Vagina (tissue), 2 donors: ENCODE data around the gene ZNF599. TPM values are rescaled to one million over a fixed set of nuclear protein-coding genes. Genes with fewer than 3 reads are reported as not detected.
A peak's percentile ranks its signal among the peaks of the same experiment; 100 is the strongest.

Experiments
- DNase-seq, 2 donors: peaks; one replicate each; pipeline ENCODE4 v3.0.0-alpha.2; 2017; ENCODE audit errors: extremely low spot score in 2 of 2
- H3K27ac ChIP-seq: fragments of 200-600 bp; sonication (generic); one replicate; pipeline ENCODE4 v1.5.1; 2019
- H3K27me3 ChIP-seq: fragments of 200-600 bp; sonication (generic); one replicate; pipeline ENCODE4 v1.5.1; 2019
- H3K36me3 ChIP-seq, 2 donors: fragments of 200-600 bp; sonication (generic); one replicate each; pipeline ENCODE4 v1.5.1; 2017 to 2019
- H3K4me1 ChIP-seq: fragments of 200-600 bp; sonication (generic); one replicate; pipeline ENCODE4 v1.5.1; 2019
- H3K4me3 ChIP-seq, 2 donors: fragments of 200-600 bp; sonication (generic); 1 replicate in 1 of 2; 2 replicates in 1 of 2; pipeline ENCODE4 v1.5.1; 2016 to 2019
- H3K9me3 ChIP-seq: fragments of 200-600 bp; sonication (generic); one replicate; pipeline ENCODE4 v1.5.1; 2019
- POLR2A ChIP-seq, 2 donors: fragments of 450-650 bp; IDR thresholded peaks; one replicate each; pipeline ENCODE4 v1.6.1; 2017; ENCODE audit warnings: antibody characterized with exemption in 2 of 2, mild to moderate bottlenecking in 2 of 2, moderate library complexity in 2 of 2
- POLR2AphosphoS5 ChIP-seq, 2 donors: sonication (generic); formaldehyde crosslinking; IDR thresholded peaks; one replicate each; pipeline ENCODE4 v1.9.0; 2017; ENCODE audit warnings: antibody characterized with exemption in 2 of 2, mild to moderate bottlenecking in 2 of 2, low read depth in 1 of 2; ENCODE audit not compliant: insufficient read depth in 1 of 2
- intact Hi-C: fragments of 100-400 bp; cut with DNase I; formaldehyde crosslinking; loops from one replicate; pipeline ENCODE4 v1.15.1; 2023
- total RNA-seq: library from RNA; depleted of rRNA; stranded (reverse); fragments of >200 nt; gene quantifications from one replicate; pipeline ENCODE4 v1.2.3, GENCODE V29; 2016
- TF ChIP-seq, protein P1 (sequence below), 3 experiments: fragments of 450-650 bp in 2 of 3; fragments of 200-600 bp in 1 of 3; sonication (generic) in 1 of 3; IDR thresholded peaks; one replicate each; pipeline ENCODE4 v1.5.1; 2017 to 2019; ENCODE audit warnings: antibody characterized with exemption in 3 of 3, mild to moderate bottlenecking in 2 of 3, moderate library complexity in 2 of 3

Gene ZNF599
- total RNA-seq, 1 donor from 2014 or later: 5.9 TPM

GRCh38 chr19:34757441-34757840 is 15.6 kb downstream of the ZNF599 start:
- peaks cover 3 to 59% of the 10 kb centered on the region in 2 donors for H3K36me3 ChIP-seq
- TF ChIP-seq POLR2AphosphoS5 (IDR thresholded peaks at IDR 0.05; ENCODE audit: insufficient read depth in 1 of 2, low read depth in 1 of 2) (no peak), POLR2A (IDR thresholded peaks at IDR 0.05) (no peak)
- TF ChIP-seq, protein P1, sequence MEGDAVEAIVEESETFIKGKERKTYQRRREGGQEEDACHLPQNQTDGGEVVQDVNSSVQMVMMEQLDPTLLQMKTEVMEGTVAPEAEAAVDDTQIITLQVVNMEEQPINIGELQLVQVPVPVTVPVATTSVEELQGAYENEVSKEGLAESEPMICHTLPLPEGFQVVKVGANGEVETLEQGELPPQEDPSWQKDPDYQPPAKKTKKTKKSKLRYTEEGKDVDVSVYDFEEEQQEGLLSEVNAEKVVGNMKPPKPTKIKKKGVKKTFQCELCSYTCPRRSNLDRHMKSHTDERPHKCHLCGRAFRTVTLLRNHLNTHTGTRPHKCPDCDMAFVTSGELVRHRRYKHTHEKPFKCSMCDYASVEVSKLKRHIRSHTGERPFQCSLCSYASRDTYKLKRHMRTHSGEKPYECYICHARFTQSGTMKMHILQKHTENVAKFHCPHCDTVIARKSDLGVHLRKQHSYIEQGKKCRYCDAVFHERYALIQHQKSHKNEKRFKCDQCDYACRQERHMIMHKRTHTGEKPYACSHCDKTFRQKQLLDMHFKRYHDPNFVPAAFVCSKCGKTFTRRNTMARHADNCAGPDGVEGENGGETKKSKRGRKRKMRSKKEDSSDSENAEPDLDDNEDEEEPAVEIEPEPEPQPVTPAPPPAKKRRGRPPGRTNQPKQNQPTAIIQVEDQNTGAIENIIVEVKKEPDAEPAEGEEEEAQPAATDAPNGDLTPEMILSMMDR (IDR thresholded peaks at IDR 0.05): no peak
- H3K9me3 ChIP-seq: peaks cover 57% of the 10 kb centered on the region
- no peaks in the 10 kb centered on the region for H3K4me1 ChIP-seq
- DNase-seq: no peak
- H3K27ac ChIP-seq: no peak overlapping the region
- intact Hi-C loops: no loop called here
- H3K27me3 ChIP-seq: no peaks in the 10 kb centered on the region
- no peak overlapping the region for H3K4me3 ChIP-seq

- DNase-seq: no peak
- TF ChIP-seq POLR2A (IDR thresholded peaks at IDR 0.05) (no peak), POLR2AphosphoS5 (IDR thresholded peaks at IDR 0.05; ENCODE audit: insufficient read depth in 1 of 2, low read depth in 1 of 2) (no peak)
- TF ChIP-seq, protein P1 (IDR thresholded peaks at IDR 0.05): no peak
- Histone ChIP-seq H3K4me3 (no peak overlapping the region), H3K27me3 (no peaks in the 10 kb centered on the region), H3K4me1 (no peaks in the 10 kb centered on the region), H3K9me3 (peaks cover 40% of the 10 kb centered on the region), H3K36me3 (peaks cover 0 to 22% of the 10 kb centered on the region in 2 donors), H3K27ac (no peak overlapping the region)
- intact Hi-C loops: no loop called here
These were observed 27.9 kb downstream of the ZNF599 start for GRCh38 chr19:34744896-34745690.

- peaks cover 0 to 38% of the 10 kb centered on the region in 2 donors for H3K36me3 ChIP-seq
- no peaks in the 10 kb centered on the region for H3K9me3 ChIP-seq
- DNase-seq: no peak
- H3K4me1 ChIP-seq: peaks cover 32% of the 10 kb centered on the region
- peak overlapping the region; percentile 69 to 74 for H3K4me3 ChIP-seq
- TF ChIP-seq POLR2A (IDR thresholded peaks at IDR 0.05): no peak
- TF ChIP-seq, protein P1 (IDR thresholded peaks at IDR 0.05): no peak
- no peak for TF ChIP-seq POLR2AphosphoS5 (IDR thresholded peaks at IDR 0.05; ENCODE audit: insufficient read depth in 1 of 2, low read depth in 1 of 2)
- intact Hi-C loops: no loop called here
- H3K27ac ChIP-seq: peak overlapping the region; percentile 96
- H3K27me3 ChIP-seq: no peaks in the 10 kb centered on the region
These were observed 38.4 kb downstream of the ZNF599 start for GRCh38 chr19:34734537-34735103.

- no peaks in the 10 kb centered on the region for H3K9me3 ChIP-seq
- peak in 1 of 2 donors; percentile 92 for DNase-seq
- intact Hi-C loops: loop anchor here (2.0 kb wide), 1 partner anchor 55 kb away; no protein-coding TSS in a partner anchor
- peaks cover 32% of the 10 kb centered on the region for H3K4me1 ChIP-seq
- no peaks in the 10 kb centered on the region for H3K27me3 ChIP-seq
- peak within 1 kb of the TSS; percentile 69 to 74 for H3K4me3 ChIP-seq
- peak within 1 kb of the TSS; percentile 96 for H3K27ac ChIP-seq
- TF ChIP-seq, protein P1 (IDR thresholded peaks at IDR 0.05): no peak
- TF ChIP-seq POLR2AphosphoS5 (IDR thresholded peaks at IDR 0.05; ENCODE audit: insufficient read depth in 1 of 2, low read depth in 1 of 2) (peak; percentile 88 to 96), POLR2A (IDR thresholded peaks at IDR 0.05) (peak in 1 of 2 donors; percentile 24)
- peaks cover 0 to 31% of the 10 kb centered on the region in 2 donors for H3K36me3 ChIP-seq
These were observed 39.1 kb downstream of the ZNF599 start, which contains the start of gene ZNF181 for GRCh38 chr19:34733746-34734536. TSS of gene ZNF181 (plus strand) at chr19:34734243. CDS start at chr19:34735038, 795 bp downstream.
